Vagina (tissue), 2 donors: Measurements from ENCODE around the gene EDARADD.
A peak's percentile ranks its signal among the peaks of the same experiment; 100 is the strongest.

Experiments used
- CTCF ChIP-seq, 3 experiments: fragments of 450-650 bp in 2 of 3; fragments of 200-600 bp in 1 of 3; sonication (generic) in 1 of 3; IDR thresholded peaks; one replicate each; pipeline ENCODE4 v1.5.1; 2017 to 2019; ENCODE audit warnings: antibody characterized with exemption in 3 of 3, mild to moderate bottlenecking in 2 of 3, moderate library complexity in 2 of 3
- POLR2A ChIP-seq, 2 donors: fragments of 450-650 bp; IDR thresholded peaks; one replicate each; pipeline ENCODE4 v1.6.1; 2017; ENCODE audit warnings: antibody characterized with exemption in 2 of 2, mild to moderate bottlenecking in 2 of 2, moderate library complexity in 2 of 2
- POLR2AphosphoS5 ChIP-seq, 2 donors: sonication (generic); formaldehyde crosslinking; IDR thresholded peaks; one replicate each; pipeline ENCODE4 v1.9.0; 2017; ENCODE audit warnings: antibody characterized with exemption in 2 of 2, mild to moderate bottlenecking in 2 of 2, low read depth in 1 of 2; ENCODE audit not compliant: insufficient read depth in 1 of 2

GRCh38 chr1:236489710-236490377 is 95.8 kb downstream of the EDARADD start:
- TF ChIP-seq CTCF (IDR thresholded peaks at IDR 0.05): peak; percentile 58 to 59 (median 59)
- no peak for TF ChIP-seq POLR2AphosphoS5 (IDR thresholded peaks at IDR 0.05; ENCODE audit: insufficient read depth in 1 of 2, low read depth in 1 of 2)
- TF ChIP-seq POLR2A (IDR thresholded peaks at IDR 0.05): no peak
